T-cell (primary cell): ENCODE results near the gene TROAP. TPM values are rescaled to one million over a fixed set of nuclear protein-coding genes. Genes with fewer than 3 reads are reported as not detected.

Experiments
- ATAC-seq, 4 experiments: fragments of 200-7000 bp in 3 of 4; fragments of 150-1000 bp in 1 of 4; cut with Tn5 transposase; replicated peaks in 1 of 4; 1 replicate in 3 of 4; 2 replicates in 1 of 4; pipeline ENCODE4 v1.10.0; 2021; ENCODE audit warnings: moderate library complexity in 3 of 4, mild to moderate bottlenecking in 2 of 4, moderate number of reproducible peaks in 1 of 4
- CTCF ChIA-PET, 2 donors: fragments of 300-600 bp; sonication (Branson Sonifier 250); formaldehyde crosslinking; loops; one replicate each; lab custom pipeline; 2022; ENCODE audit warnings: antibody characterized with exemption in 2 of 2; lab: Charles Lee
- POLR2A ChIA-PET, 2 donors: fragments of 300-600 bp; sonication (Branson Sonifier 250); formaldehyde crosslinking; loops; one replicate each; lab custom pipeline; 2022; ENCODE audit warnings: antibody characterized with exemption in 2 of 2; lab: Charles Lee
- DNase-seq, 35 experiments: peaks; one replicate each; pipeline versions ENCODE4 v3.0.0 to v3.0.0-alpha.2; 2013 to 2023
- H3K27ac ChIP-seq: one replicate; pipeline ENCODE4 v1.5.1; 2013; ENCODE audit warnings: low read length
- H3K27me3 ChIP-seq, 2 experiments: replicated peaks in 1 of 2; 1 replicate in 1 of 2; 2 replicates in 1 of 2; pipeline versions ENCODE4 v1.6.1 to v1.7.0; 2013; ENCODE audit warnings: low read length in 1 of 2, mixed read lengths in 1 of 2; ENCODE audit not compliant: control insufficient read depth in 2 of 2, insufficient read depth in 2 of 2; ENCODE audit errors: extremely low read depth in 1 of 2
- H3K36me3 ChIP-seq, 2 donors: 1 replicate in 1 of 2; 2 replicates in 1 of 2; pipeline versions ENCODE4 v1.6.1 to v1.7.0; 2013; ENCODE audit warnings: low read length in 1 of 2; ENCODE audit not compliant: control insufficient read depth in 2 of 2, insufficient read depth in 1 of 2; ENCODE audit errors: extremely low read depth in 1 of 2
- H3K4me1 ChIP-seq, 2 experiments: 1 replicate in 1 of 2; 2 replicates in 1 of 2; pipeline versions ENCODE4 v1.6.1 to v1.7.0; 2013; ENCODE audit warnings: low read length in 2 of 2, mixed read lengths in 1 of 2; ENCODE audit not compliant: insufficient read depth in 2 of 2, control insufficient read depth in 1 of 2; ENCODE audit errors: extremely low read depth in 1 of 2
- H3K4me3 ChIP-seq, 2 donors: 1 replicate in 1 of 2; 2 replicates in 1 of 2; pipeline versions ENCODE4 v1.5.1 to v1.7.0; 2013; ENCODE audit warnings: mild to moderate bottlenecking in 2 of 2, low read length in 1 of 2, moderate library complexity in 1 of 2; ENCODE audit not compliant: control insufficient read depth in 1 of 2; ENCODE audit errors: extremely low read depth in 1 of 2
- H3K9me3 ChIP-seq: 2 replicates; pipeline ENCODE4 v1.7.0; 2013
- H3K27ac Mint-ChIP-seq, 2 donors: one replicate each; pipeline ENCODE4 v1.8.0; 2020 to 2021; ENCODE audit warnings: mild to moderate bottlenecking in 2 of 2, mixed read lengths in 2 of 2
- H3K27me3 Mint-ChIP-seq, 2 donors: one replicate each; pipeline ENCODE4 v1.8.0; 2021 to 2022; ENCODE audit warnings: mixed read lengths in 2 of 2
- H3K36me3 Mint-ChIP-seq: one replicate; pipeline ENCODE4 v1.8.0; 2021; ENCODE audit warnings: mixed read lengths
- H3K4me1 Mint-ChIP-seq, 3 donors: one replicate each; pipeline ENCODE4 v1.8.0; 2020 to 2022; ENCODE audit warnings: mixed read lengths in 3 of 3, mild to moderate bottlenecking in 1 of 3
- H3K4me3 Mint-ChIP-seq, 3 donors: one replicate each; pipeline ENCODE4 v1.8.0; 2020 to 2022; ENCODE audit warnings: mild to moderate bottlenecking in 3 of 3, mixed read lengths in 3 of 3, moderate library complexity in 3 of 3
- H3K9me3 Mint-ChIP-seq, 3 donors: one replicate each; pipeline ENCODE4 v1.8.0; 2020 to 2022; ENCODE audit warnings: mixed read lengths in 3 of 3
- WGBS: methylation state at CpG from one replicate; pipeline ENCODE4 v1.1.5; 2013; ENCODE audit warnings: missing lambda C conversion rate; ENCODE audit not compliant: insufficient coverage; 5-methylcytosine and 5-hydroxymethylcytosine counted together
- total RNA-seq, 35 experiments: library from RNA in 6 of 35; stranded (reverse) in 6 of 35; fragments of 120-200 nt in 1 of 35; gene quantifications; one replicate each; pipeline versions ENCODE4 v1.2.1 to v1.2.4 and lab custom pipeline; 2013 to 2026

TROAP gene
- total RNA-seq, 5 donors from 2014 or later (not counting 1 experiment from before 2014, with no cell fraction given), result 0.98 to 1.9 (median 1.3) TPM

DNA sequence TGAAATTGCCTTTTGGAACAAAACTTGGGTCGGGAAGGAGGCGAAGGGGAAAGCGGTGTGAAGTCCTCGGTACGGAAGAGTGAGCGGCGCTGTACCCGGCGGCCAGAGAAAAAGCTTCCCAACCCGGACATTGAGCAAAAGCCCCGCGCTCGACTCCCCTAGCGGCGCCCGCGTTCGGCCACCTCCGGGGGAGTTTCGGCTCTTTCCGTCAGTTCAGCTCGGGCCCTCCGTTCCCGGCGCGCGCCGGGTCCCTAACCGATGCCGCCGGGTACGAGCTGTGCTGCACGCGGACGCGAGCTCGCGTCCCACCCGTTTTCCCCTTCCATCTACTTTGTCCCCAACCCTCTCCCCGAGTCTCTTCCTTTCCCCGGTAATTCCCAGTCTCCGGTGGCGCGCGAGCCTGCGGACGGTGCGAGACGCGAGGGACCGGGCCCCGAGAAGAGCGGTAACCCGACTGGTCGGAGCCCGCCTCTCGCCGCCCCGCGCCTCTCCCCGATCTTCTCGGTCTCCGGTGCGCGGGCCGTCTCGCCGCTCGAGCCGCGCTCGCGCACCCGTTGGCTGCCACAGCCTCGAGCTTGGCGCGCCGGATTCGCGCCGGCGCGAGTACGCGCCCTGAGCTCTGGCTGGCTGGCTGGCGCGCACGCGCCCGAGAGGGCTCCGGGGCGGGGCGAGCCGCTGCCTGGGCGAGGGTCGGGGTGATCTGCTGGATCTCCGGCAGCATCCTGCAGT lies 43.8 kb downstream of the TROAP start:
- Mint-ChIP-seq H3K4me1 (peaks cover 30 to 32% (median 32%) of the 10 kb centered on the region in 3 donors), H3K36me3 (no peaks in the 10 kb centered on the region), H3K9me3 (no peaks in the 10 kb centered on the region), H3K27me3 (no peaks in the 10 kb centered on the region), H3K27ac (peak overlapping the region; percentile 92 to 96), H3K4me3 (peak overlapping the region; percentile 84 to 97 (median 96))
- H3K27ac ChIP-seq, result peak overlapping the region; percentile 64
- ChIA-PET CTCF (interaction anchor here (0.5 to 2.1 kb wide), 16 partner anchors 9 to 374 kb away, joined by 3 to 32 read pairs (median 4); partner anchors contain the start of genes TMBIM6 (in 1 of the 2) and TROAP (in 1 of the 2)), POLR2A (interaction anchor here in 1 of 2 donors (0.5 to 1.7 kb wide), 8 partner anchors 18 to 765 kb away, joined by 3 to 7 read pairs (median 4); partner anchors contain the start of genes TMBIM6 and TROAP)
- peak; percentile 67 to 89 (median 81) for DNase-seq
- no peaks in the 10 kb centered on the region for H3K9me3 ChIP-seq
- H3K27me3 ChIP-seq, result no peaks in the 10 kb centered on the region
- no peaks in the 10 kb centered on the region for H3K36me3 ChIP-seq
- peak overlapping the region; percentile 82 to 97 for H3K4me3 ChIP-seq
- peaks cover 0 to 15% of the 10 kb centered on the region in 2 experiments for H3K4me1 ChIP-seq
- under 1% methylated on average over 97 of the region's 97 CpGs for WGBS
- peak; percentile 83 to 89 (median 87) for ATAC-seq

DNA sequence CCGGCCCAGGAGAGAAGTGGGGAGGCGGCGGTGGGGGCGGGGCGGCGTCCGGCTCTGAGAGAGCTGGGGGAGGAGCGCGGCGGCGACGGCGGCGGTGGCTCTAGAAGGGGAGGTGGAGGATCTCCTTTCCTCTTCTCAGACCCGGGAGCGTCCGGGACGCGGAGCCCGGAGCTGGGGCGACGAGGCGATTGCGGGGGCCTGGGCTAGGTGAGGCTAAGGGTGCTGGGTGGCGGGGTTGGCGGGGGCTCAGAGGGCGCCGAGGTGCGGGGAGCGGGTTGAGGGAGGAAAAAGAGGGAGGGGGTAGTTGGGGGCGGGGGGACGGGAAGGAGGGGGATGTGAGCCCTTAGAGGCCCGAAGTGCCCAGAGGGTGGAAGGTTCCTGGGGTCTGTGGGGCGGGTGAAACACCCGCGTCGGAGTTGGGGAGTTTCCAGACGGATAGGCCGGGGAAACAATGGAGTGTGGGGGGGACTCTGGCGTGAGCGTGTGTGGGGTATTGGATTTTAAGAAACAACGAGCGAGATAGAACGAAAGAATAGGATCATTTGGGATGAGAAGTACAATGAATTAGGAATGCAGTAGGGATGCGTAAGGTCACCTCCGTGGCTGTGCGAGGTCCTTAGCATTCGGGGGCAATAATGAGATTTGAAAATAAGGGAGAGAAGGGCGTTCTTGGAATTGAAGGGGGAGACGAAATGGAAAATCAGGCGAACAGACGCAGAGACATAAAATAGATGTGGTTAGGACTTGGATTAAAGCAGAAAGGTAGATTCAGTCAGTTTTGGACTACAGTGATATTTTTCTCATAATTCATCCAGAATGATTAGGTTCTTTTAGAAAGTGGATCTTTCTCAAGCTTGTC lies 44.6 kb downstream of the TROAP start, which contains the start of gene SPATS2:
SPATS2 (plus strand) TSS at position 82 of the 859 bp plus-strand sequence. CDS start 93,551 bp downstream, outside the sequence.
- Histone ChIP-seq H3K4me1 (peaks cover 0 to 15% of the 10 kb centered on the region in 2 experiments), H3K36me3 (no peaks in the 10 kb centered on the region), H3K4me3 (peak within 1 kb of the TSS; percentile 82 to 97), H3K9me3 (no peaks in the 10 kb centered on the region), H3K27ac (peak within 1 kb of the TSS; percentile 64), H3K27me3 (no peaks in the 10 kb centered on the region)
- H3K36me3 Mint-ChIP-seq, result no peaks in the 10 kb centered on the region
- H3K4me3 Mint-ChIP-seq, result peak within 1 kb of the TSS; percentile 84 to 97 (median 96)
- H3K27ac Mint-ChIP-seq, result peak within 1 kb of the TSS; percentile 92 to 96
- H3K27me3 Mint-ChIP-seq, result no peaks in the 10 kb centered on the region
- peaks cover 30 to 32% (median 32%) of the 10 kb centered on the region in 3 donors for H3K4me1 Mint-ChIP-seq
- DNase-seq (peak in 3 of 35 experiments; percentile 46 to 81 (median 67)), ATAC-seq (no peak)
- no peaks in the 10 kb centered on the region for H3K9me3 Mint-ChIP-seq
- WGBS, result 7% methylated on average over 33 of the region's 52 CpGs
- ChIA-PET CTCF (interaction anchor here (0.6 to 2.1 kb wide), 15 partner anchors 9 to 374 kb away, joined by 3 to 32 read pairs (median 4); partner anchors contain the start of gene TMBIM6 (in 1 of the 2)), POLR2A (interaction anchor here in 1 of 2 donors (0.6 to 1.7 kb wide), 6 partner anchors 17 to 765 kb away, joined by 4 to 7 read pairs (median 4); partner anchors contain the start of genes TMBIM6 and TROAP)

- Histone ChIP-seq H3K4me1 (peaks cover 0 to 15% of the 10 kb centered on the region in 2 experiments), H3K9me3 (no peaks in the 10 kb centered on the region), H3K27ac (peak overlapping the region; percentile 59), H3K36me3 (no peaks in the 10 kb centered on the region), H3K27me3 (no peaks in the 10 kb centered on the region), H3K4me3 (no peak overlapping the region)
- Mint-ChIP-seq H3K4me1 (peaks cover 30 to 32% (median 32%) of the 10 kb centered on the region in 3 donors), H3K27ac (peak overlapping the region; percentile 81 to 90), H3K27me3 (no peaks in the 10 kb centered on the region), H3K36me3 (no peaks in the 10 kb centered on the region), H3K9me3 (no peaks in the 10 kb centered on the region), H3K4me3 (peak overlapping the region; percentile 84 to 97 (median 96))
- POLR2A ChIA-PET, result interaction anchor here in 1 of 2 donors (0.7 kb wide), 1 partner anchor 194 kb away, joined by 11 read pairs; no protein-coding TSS in a partner anchor
- WGBS, result no CpG with 5 or more reads among the region's 3 CpGs
- CTCF ChIA-PET, result interaction anchor here in 1 of 2 donors (0.7 to 2.1 kb wide), 3 partner anchors 10 to 146 kb away, joined by 4 to 32 read pairs (median 6); partner anchors contain the start of gene C1QL4
- DNase-seq, result no peak
- ATAC-seq, result no peak
These were observed 45.2 kb downstream of the TROAP start for GRCh38 chr12:49368240-49368600.

- no peaks in the 10 kb centered on the region for H3K9me3 ChIP-seq
- no peak overlapping the region for H3K4me3 ChIP-seq
- H3K27me3 ChIP-seq, result no peaks in the 10 kb centered on the region
- Mint-ChIP-seq H3K4me3 (peak overlapping the region in 2 of 3 donors; percentile 9 to 21), H3K27ac (peak overlapping the region; percentile 62 to 78), H3K9me3 (no peaks in the 10 kb centered on the region), H3K4me1 (peaks cover 30 to 32% (median 32%) of the 10 kb centered on the region in 3 donors), H3K36me3 (no peaks in the 10 kb centered on the region), H3K27me3 (no peaks in the 10 kb centered on the region)
- CTCF ChIA-PET, result interaction anchor here in 1 of 2 donors (0.6 to 1.7 kb wide), 2 partner anchors 11 to 15 kb away, joined by 3 to 9 read pairs; no protein-coding TSS in a partner anchor
- 80% methylated on average over 2 of the region's 6 CpGs for WGBS
- peaks cover 0 to 15% of the 10 kb centered on the region in 2 experiments for H3K4me1 ChIP-seq
- peak in 11 of 35 experiments; percentile 3 to 45 (median 14) for DNase-seq
- H3K36me3 ChIP-seq, result no peaks in the 10 kb centered on the region
- POLR2A ChIA-PET, result interaction anchor here in 1 of 2 donors (0.6 to 0.7 kb wide), 2 partner anchors 75 to 141 kb away, joined by 9 to 10 read pairs; no protein-coding TSS in a partner anchor
- no peak for ATAC-seq
- peak overlapping the region; percentile 35 for H3K27ac ChIP-seq
These were observed 46.5 kb downstream of the TROAP start for GRCh38 chr12:49369411-49370145.

DNA sequence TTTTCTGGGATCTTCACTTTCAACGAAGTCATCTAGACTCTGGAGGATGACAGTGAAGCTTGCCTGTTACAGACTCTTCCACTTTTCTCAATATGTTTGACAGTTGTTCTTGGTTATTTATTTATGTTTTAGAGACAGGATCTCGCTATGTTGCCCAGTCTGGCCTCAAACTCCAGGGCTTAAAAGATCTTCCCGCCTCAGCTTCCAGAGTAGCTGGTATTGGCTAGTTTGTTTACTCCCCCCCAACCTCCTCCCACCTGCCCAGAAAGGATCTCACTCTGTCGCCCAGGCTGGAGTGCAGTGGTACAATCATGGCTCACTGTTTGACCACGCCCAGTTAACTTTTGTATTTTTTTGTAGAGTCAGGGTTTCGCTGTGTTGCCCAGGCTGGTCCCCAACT lies 47.5 kb downstream of the TROAP start:
- no peaks in the 10 kb centered on the region for H3K9me3 ChIP-seq
- DNase-seq (no peak), ATAC-seq (no peak)
- POLR2A ChIA-PET, result no interaction called here
- no peak overlapping the region for H3K27ac ChIP-seq
- no peaks in the 10 kb centered on the region for H3K27me3 Mint-ChIP-seq
- peaks cover 0 to 15% of the 10 kb centered on the region in 2 experiments for H3K4me1 ChIP-seq
- 100% methylated on average over 2 of the region's 6 CpGs for WGBS
- CTCF ChIA-PET, result interaction anchor here in 1 of 2 donors (0.6 kb wide), 1 partner anchor 140 kb away, joined by 7 read pairs; no protein-coding TSS in a partner anchor
- no peak overlapping the region for H3K27ac Mint-ChIP-seq
- no peaks in the 10 kb centered on the region for H3K36me3 Mint-ChIP-seq
- no peak overlapping the region for H3K4me3 Mint-ChIP-seq
- H3K27me3 ChIP-seq, result no peaks in the 10 kb centered on the region
- H3K36me3 ChIP-seq, result no peaks in the 10 kb centered on the region
- peaks cover 29 to 31% (median 31%) of the 10 kb centered on the region in 3 donors for H3K4me1 Mint-ChIP-seq
- no peak overlapping the region for H3K4me3 ChIP-seq
- H3K9me3 Mint-ChIP-seq, result no peaks in the 10 kb centered on the region
